ENCODE results near the gene TREML2. TPM values are rescaled to one million over a fixed set of nuclear protein-coding genes. Genes with fewer than 3 reads are reported as not detected.

TREML2 gene
- total RNA-seq, 1 experiment from 2014 or later = not detected

DNA sequence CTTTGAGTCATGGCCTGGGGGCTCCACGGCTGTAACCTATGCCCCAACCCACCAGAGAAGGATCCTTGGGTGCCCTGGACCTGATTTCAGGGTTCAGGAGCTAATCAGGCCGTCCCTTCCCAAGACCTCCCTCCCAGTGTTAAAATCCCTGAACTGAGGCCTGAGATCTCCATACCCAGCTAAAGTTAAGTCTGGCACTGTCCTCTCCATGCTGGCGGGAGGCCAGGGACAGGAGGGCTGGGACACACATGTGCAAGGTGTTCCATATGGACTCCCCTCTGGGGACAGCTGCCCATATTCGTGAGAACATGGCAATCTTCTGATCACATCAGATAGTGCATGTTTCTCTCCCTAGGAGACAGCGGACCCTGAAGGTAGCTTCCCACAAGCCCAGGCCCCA is 15.7 kb upstream of the TREML2 start:
- Histone ChIP-seq H3K4me3 (no peak overlapping the region), H3K36me3 (no peaks in the 10 kb centered on the region), H3K9me3 (no peaks in the 10 kb centered on the region), H3K27me3 (no peaks in the 10 kb centered on the region)
- DNase-seq = no peak

DNA sequence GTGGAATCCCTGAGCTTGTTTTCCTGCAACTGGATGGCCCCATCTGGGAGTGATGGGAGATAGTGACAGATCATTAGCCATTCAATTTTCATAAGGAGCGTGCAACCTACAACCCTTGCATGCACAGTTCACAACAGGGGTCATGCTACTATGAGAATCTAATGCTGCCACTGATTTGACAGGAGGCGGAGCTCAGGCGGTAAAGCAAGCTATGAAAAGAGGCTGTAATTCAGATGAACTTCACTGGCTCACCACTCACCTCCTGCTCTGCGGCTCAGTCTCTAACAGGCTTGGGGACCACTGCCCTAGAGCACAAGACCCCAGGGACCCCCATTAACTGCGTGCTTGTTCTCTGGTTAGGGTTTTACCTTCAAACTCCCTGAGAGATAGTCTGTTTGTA is 14.8 kb upstream of the TREML2 start:
- DNase-seq = no peak
- H3K9me3 ChIP-seq = no peaks in the 10 kb centered on the region
- no peaks in the 10 kb centered on the region for H3K36me3 ChIP-seq
- H3K4me3 ChIP-seq = no peak overlapping the region
- no peaks in the 10 kb centered on the region for H3K27me3 ChIP-seq

DNA sequence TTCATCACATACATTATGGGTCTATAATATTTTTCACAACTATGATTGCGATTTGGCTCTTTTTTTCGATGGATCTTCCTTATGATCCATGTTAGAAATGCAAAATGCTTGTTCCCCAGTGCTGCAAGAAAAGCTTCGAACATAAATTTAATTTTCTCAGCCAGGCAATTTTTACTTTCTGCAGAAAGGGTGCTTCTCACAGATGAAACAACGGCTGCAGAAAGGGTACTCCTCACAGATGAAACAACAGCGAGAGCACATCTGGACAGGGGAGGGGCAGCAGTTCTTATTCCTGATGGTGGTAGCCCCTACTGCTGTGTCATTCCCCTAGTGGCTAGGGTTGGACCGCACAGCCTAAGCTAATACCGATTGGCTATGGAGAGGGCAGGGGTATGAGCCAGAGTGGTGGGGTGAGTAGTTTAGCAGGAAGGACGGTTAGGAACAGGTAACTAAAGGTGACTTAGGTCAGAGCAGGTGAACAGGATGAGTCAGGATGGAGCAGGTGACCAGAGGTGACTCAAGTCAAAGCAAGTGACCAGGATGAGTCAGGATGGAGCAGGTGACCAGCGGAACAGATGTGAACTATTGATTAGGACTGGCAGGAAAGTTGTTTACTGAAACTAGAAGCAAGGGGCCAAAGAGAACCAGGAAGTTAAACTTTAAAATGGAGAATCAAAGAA is 13.8 kb upstream of the TREML2 start:
- H3K27me3 ChIP-seq = no peaks in the 10 kb centered on the region
- DNase-seq = no peak
- no peaks in the 10 kb centered on the region for H3K9me3 ChIP-seq
- H3K4me3 ChIP-seq = no peak overlapping the region
- H3K36me3 ChIP-seq = no peaks in the 10 kb centered on the region

DNA sequence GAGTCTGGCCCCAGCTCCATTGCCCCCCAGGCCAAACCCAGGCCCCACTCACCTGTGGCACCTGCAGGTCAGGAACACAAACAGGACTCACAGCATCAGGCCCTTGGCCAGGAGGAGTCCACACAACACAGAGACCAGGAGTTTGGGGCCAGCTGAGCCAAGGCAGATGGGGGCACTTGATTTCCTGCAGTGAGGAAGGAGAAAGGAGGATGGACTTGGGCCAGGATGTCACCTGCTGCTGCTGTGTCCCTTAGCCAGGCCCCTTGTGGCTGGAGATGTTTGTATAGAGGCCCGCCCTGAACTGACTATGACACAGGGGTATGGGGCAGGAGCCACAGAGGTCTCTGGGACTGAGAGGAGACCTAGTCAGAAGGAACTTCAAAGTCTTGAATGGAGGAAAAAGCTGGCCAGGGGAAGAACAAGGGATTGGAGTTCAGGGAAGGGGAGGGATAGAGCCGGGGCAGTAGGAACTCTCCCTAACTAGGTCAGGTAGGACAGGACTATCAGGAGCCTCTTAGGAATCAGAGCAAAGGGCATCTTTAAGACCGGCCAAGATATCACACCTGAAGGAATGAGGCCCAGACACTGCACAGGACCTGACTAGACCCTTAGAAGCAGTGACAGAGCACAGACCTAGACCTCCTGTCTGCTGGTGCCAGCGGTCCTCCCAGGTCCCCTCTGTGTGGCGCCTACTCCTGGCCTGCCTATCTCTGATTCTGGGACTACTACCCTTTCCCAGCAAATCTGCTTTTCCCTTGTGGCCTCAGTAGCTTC is 8.8 kb upstream of the TREML2 start:
- no peak for DNase-seq
- no peaks in the 10 kb centered on the region for H3K36me3 ChIP-seq

DNA sequence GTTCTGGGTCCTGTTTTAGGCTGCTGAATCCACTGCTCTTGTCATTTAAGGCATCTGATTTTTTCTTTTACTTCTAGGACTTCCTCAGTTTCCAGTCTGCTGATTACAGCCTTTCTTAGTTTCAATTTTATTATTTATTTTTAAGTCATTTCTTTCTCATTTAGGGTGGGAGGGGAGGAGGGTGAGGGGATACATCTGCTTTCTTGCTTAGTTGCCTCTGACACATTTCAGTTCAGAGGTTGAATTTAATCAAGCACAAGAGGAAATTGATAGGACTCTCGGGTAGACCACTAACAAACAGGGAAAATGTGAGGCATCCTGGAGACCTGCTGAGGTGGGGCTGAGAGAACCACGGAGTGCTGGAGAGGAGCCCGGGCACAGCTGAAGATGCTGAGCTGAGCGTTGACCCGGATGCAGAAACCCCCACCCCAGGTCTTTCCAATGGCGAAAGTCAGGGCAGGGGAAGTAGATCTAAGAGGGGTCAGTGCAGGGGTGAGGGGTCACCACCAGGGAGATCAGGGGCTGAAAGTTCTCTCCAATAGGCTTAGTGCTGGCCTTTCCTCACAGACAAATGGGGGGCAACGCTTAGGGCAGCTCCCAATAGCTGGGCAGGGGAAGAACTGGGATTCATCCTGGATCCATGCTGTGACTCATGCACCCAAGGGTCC is 7.6 kb upstream of the TREML2 start:
- Histone ChIP-seq H3K4me3 (no peak overlapping the region), H3K27me3 (no peaks in the 10 kb centered on the region), H3K9me3 (no peaks in the 10 kb centered on the region), H3K36me3 (no peaks in the 10 kb centered on the region)
- DNase-seq = no peak

More for the DNA sequence above, 8.8 kb upstream of the TREML2 start:
- no peak overlapping the region for H3K4me3 ChIP-seq
- H3K27me3 ChIP-seq = no peaks in the 10 kb centered on the region
- no peaks in the 10 kb centered on the region for H3K9me3 ChIP-seq

DNA sequence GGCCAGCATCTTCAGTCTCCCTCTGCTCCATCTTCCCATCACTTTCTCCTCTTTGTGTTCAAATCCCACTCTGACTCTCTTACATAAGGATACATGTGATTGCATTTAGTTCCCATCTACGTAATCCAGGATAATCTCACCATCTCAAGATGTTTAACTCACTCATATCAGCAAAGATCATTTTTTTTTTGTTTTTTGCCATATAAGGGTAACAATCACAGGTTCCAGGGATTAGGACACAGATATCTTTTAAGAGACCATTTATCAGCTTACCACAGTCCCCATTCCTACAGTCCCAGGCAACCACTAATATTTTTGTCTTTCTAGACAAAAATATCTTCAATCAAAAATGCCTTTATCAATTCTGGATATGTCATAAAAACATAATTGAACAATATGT is 3.2 kb upstream of the TREML2 start:
- Histone ChIP-seq H3K9me3 (no peaks in the 10 kb centered on the region), H3K27me3 (no peaks in the 10 kb centered on the region), H3K36me3 (no peaks in the 10 kb centered on the region), H3K4me3 (no peak overlapping the region)
- no peak for DNase-seq

DNA sequence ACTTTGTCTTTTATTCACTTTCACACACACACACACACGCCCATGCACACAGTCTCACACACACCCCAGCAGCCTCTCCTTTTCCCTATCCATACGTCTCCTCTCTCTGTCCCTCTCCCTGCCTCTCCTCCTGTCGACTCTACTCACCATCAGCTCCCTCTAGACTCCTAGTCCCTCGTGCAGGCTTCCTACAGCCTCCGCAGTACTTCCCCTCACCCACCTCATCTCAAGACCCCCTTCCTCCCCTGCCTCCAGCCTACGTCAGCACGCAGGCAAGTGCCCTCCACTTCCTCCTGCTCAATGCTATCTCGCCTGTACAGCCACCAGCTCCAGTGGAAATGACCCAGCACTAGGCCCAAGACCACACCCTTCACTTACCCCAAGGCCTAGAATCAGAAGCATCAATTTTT is 820 bp upstream of the TREML2 start:
- Histone ChIP-seq H3K27me3 (no peaks in the 10 kb centered on the region), H3K36me3 (no peaks in the 10 kb centered on the region), H3K9me3 (no peaks in the 10 kb centered on the region), H3K4me3 (no peak overlapping the region)
- DNase-seq = no peak

DNA sequence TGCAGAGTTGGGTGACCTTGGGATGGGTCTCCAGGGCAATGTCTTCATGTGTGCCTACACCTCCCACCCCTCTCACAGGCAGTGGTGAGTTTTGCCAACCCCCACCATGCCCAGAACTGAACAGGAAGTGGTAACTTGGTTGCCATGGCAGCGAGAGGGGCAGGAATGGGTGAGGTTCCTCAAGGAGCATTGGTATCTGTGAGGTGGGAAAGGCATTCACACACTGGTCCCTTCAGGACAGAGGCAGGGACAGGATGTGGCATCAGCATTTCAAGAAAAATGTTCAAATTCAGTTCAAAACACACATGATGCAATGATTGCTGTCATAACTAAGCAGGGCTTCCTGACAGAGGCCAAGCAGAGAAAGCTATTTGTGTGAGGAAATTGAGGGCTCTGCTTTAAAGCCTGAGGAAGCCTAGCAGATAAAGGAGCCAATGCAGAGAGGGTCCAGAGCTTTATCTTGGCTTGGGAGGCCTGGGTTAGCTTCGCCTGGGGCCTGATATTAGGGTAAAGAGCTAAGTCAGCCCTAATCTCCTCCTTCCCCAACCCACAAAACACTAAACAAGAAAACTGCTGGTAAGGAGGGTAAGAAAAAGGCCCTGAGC is 551 bp downstream of the TREML2 start:
- Histone ChIP-seq H3K36me3 (no peaks in the 10 kb centered on the region), H3K27me3 (no peaks in the 10 kb centered on the region), H3K4me3 (no peak overlapping the region), H3K9me3 (no peaks in the 10 kb centered on the region)
- DNase-seq = no peak

DNA sequence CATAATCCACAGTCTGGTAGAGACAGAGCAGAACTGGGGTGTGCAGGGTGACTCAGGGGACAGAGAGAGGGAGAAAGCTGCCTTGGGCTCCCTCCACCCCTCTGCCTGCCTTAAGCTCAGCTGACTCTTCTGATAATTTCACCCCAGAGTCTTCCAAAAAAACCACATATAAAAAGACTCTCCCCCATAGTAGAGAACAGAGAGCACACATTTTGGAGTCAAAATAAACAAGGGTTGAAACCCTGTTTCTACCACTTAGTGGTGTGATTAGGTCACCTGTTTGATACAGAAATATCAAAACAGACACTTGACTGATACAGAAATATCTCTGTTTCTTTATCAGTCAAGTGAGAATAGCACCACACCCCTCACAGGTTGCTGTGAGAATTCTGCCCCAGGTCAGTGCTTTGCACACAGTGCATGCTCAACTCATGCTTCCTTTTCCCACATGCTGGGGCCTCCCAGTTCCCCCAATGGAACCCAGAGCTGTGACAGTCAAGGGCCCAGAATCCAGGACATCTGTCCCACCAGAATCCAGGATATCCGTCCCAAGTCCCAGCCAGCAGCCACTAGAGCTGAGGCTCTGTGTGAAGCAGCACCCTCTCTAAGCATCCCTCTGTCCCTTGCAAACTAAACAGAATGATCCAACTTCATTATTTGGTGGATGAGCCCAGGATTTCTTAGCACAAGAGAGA is 1.2 kb downstream of the TREML2 start:
- Histone ChIP-seq H3K27me3 (no peaks in the 10 kb centered on the region), H3K9me3 (no peaks in the 10 kb centered on the region), H3K36me3 (no peaks in the 10 kb centered on the region), H3K4me3 (no peak overlapping the region)
- DNase-seq = no peak

DNA sequence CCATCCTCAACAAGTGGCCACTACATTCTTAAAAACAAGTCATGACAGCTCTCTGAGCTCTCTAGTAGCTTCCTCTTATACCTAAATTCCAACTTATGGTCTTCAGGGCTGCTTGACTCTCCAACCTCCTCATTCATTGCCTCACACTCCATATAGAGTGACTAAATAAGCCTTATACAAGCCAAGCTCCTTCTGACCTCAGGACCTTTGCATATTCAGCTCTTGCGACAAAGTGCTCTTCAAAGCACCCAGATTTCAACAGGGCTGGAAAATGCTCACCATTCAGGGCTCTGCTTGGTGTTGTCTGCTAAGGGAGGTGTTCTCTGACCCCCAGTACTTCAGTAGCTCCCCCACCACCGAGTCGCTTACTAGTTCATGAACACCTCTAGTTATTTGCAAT is 3.7 kb downstream of the TREML2 start:
- H3K9me3 ChIP-seq = no peaks in the 10 kb centered on the region
- H3K4me3 ChIP-seq = no peak overlapping the region
- H3K36me3 ChIP-seq = no peaks in the 10 kb centered on the region
- no peak for DNase-seq
- H3K27me3 ChIP-seq = no peaks in the 10 kb centered on the region

DNA sequence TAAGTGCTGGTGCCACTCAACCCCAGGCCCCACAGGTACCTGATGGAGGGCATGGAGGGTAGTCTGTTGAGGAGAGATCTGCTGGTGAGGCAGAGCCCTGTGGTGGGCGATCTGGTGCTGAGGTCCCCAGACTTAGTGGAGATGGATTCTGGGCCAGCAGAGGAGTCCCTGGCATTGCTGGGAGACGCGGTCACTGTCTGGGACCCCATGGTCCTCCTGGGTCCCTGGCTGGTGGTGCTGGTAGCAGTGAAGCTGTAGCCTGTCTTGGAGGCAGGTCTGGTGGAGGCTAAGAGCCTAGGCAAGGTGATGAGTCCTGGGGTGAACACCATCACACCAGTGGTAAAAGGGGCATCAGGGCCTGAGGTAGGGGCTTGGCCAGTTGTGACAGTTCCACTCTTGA is 6.6 kb downstream of the TREML2 start:
- Histone ChIP-seq H3K27me3 (no peaks in the 10 kb centered on the region), H3K4me3 (no peak overlapping the region), H3K36me3 (no peaks in the 10 kb centered on the region)

DNA sequence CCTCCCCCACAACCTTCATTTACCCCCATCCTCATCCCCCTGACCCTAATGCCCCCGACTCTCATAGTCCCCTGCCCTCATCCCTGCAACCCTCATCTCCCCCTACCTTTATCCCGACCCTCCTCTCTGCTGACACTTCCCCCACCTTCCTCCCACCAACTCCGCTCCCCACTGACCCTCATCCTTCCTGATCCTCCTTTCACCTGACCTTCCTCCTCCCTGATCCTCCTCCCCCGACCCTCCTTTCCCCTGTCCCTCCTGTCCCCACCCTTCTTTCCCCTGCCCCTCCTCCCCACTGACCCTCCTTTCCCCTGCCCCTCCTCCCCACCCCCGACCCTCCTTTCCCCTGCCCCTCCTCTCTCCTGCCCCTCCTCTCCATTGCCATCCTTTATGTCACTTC is 7.1 kb downstream of the TREML2 start:
- DNase-seq = no peak
- no peaks in the 10 kb centered on the region for H3K9me3 ChIP-seq
- H3K4me3 ChIP-seq = no peak overlapping the region
- H3K27me3 ChIP-seq = no peaks in the 10 kb centered on the region
- H3K36me3 ChIP-seq = no peaks in the 10 kb centered on the region

More for the DNA sequence above, 6.6 kb downstream of the TREML2 start:
- H3K9me3 ChIP-seq = no peaks in the 10 kb centered on the region
- DNase-seq = no peak

DNA sequence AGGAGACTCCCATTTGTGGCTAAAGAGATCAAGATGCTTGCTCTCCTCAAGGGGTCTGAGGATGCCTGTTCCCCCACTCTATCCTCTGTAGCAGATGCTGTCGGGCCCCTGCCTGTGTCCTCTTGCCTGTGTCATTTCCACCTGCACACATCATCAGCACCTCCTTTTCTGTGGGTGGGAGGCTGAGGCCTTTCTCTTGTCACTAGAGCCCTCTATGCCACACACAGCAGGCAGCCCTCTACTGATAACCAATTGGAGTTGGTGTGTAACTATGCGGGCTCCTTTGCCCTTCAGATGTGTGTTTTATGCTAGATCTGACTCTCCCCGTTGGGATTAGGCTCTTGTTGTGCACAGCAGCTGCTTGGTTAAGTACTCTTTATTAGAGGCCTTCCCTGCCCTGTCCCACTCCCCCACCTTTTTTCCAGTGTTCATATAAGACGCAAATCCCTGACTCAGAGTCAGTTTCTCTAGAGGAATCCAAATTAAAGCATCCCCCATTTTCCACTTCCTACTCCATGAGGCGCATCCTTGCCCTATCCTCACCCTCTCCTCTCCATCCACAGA is 7.7 kb downstream of the TREML2 start:
- H3K9me3 ChIP-seq = no peaks in the 10 kb centered on the region
- no peaks in the 10 kb centered on the region for H3K36me3 ChIP-seq
- no peak overlapping the region for H3K4me3 ChIP-seq
- DNase-seq = no peak
- H3K27me3 ChIP-seq = no peaks in the 10 kb centered on the region

DNA sequence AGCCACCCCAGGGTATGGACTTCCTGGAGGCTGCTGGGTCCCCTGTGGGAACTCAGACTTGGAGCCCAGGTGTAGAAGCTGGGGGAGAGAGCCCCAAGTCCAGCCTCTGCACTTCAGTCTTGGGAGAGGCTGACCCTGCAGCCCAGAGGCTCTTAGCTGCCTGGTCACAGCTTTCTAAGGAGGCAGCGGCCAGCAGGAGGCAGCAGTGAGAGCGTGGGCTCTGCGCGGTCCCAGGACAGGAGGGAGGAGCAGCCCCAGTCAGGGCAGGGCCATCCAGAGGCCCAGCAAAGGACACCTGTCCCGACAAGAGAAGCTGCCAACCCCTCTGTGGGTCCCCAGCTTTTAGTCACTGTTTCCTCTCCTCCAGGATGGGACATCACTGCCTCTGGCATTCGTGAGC is 9.4 kb downstream of the TREML2 start:
- Histone ChIP-seq H3K4me3 (no peak overlapping the region), H3K36me3 (no peaks in the 10 kb centered on the region), H3K9me3 (no peaks in the 10 kb centered on the region), H3K27me3 (no peaks in the 10 kb centered on the region)
- peak; percentile 6 for DNase-seq

DNA sequence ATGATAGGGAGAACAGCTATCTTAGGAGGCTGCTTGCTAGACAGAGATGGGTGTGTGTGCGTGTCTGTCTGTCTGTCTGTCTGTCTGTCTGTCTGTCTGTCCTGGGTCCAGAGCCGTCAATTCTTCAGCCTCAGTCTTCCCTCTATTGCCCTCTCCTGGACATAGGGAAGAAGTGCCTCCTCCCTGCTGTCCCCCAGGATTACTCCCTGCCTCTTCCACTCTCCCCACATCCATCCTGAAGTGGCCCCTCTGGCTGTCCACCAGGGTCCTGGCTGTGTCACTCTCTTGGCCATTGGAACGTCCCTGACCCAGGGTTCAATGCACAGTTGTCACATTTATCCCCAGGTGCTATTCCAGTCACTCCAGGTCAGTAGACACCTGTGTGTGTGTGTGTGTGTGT is 10.2 kb downstream of the TREML2 start:
- Histone ChIP-seq H3K4me3 (no peak overlapping the region), H3K36me3 (no peaks in the 10 kb centered on the region), H3K27me3 (no peaks in the 10 kb centered on the region), H3K9me3 (no peaks in the 10 kb centered on the region)
- DNase-seq = no peak

DNA sequence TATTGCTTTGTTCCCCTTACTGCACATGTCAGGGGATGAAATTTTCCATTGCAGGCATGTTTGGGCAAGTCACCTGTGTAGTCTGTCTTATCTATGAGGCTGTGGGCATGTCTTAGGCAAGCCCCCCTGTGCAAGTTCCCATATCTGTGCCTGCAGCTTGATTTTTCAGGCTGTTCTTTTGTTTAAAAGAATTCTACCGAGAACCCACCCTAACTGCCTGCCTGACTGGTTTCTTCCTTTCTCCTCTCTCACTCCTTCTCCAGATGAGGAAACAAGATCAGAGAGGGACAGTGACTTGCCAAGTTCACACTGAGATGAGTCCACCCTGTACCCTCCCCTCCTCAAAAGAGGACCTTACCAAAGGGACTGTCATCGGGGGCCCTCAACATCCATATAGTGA is 11.0 kb downstream of the TREML2 start:
- Histone ChIP-seq H3K4me3 (no peak overlapping the region), H3K9me3 (no peaks in the 10 kb centered on the region), H3K36me3 (no peaks in the 10 kb centered on the region), H3K27me3 (no peaks in the 10 kb centered on the region)
- DNase-seq = no peak

All from MG63 (cell line).